ENCODE data around the gene NOS1AP.

NOS1AP gene

GRCh38 chr1:162067466-162067865, 2.0 kb upstream of the NOS1AP start:
- Histone ChIP-seq H2BK5ac (ENCODE audit: low read length) (no peak overlapping the region), H3K79me2 (ENCODE audit: control insufficient read depth, insufficient read depth, low read length) (peaks cover 11% of the 10 kb centered on the region), H4K8ac (ENCODE audit: low read depth, low read length) (no peak overlapping the region), H2BK15ac (replicated peaks; ENCODE audit: low read depth) (peak overlapping the region; percentile 39), H3K27ac (ENCODE audit: low read depth, low read length) (no peak overlapping the region), H3K4me3 (ENCODE audit: low read length) (no peak overlapping the region), H3K18ac (ENCODE audit: low read length) (no peak overlapping the region), H3K4me1 (ENCODE audit: control insufficient read depth, low read depth, low read length) (peaks cover 6% of the 10 kb centered on the region), H3K4ac (ENCODE audit: low read depth, low read length) (no peak overlapping the region), H3K27me3 (ENCODE audit: insufficient read depth, low read length, poor library complexity) (no peaks in the 10 kb centered on the region), H3K9ac (ENCODE audit: low read length) (no peak overlapping the region), H3K4me2 (ENCODE audit: low read length) (no peak overlapping the region), H3K36me3 (ENCODE audit: control insufficient read depth, insufficient read depth, low read length) (no peaks in the 10 kb centered on the region), H2AK5ac (ENCODE audit: low read length) (no peak overlapping the region), H3K23ac (ENCODE audit: low read length) (no peak overlapping the region), H2BK120ac (ENCODE audit: low read depth, low read length) (no peak overlapping the region), H3K79me1 (ENCODE audit: low read length) (peaks cover 2% of the 10 kb centered on the region), H4K5ac (ENCODE audit: low read length) (no peak overlapping the region), H3K56ac (ENCODE audit: low read length) (no peak overlapping the region)
- no CpG with 5 or more reads among the region's 1 CpG for WGBS (ENCODE audit: extremely low coverage, insufficient coverage, low lambda C conversion rate)
- no peak for DNase-seq

- Histone ChIP-seq H3K4me2 (ENCODE audit: low read length) (no peak overlapping the region), H3K23ac (ENCODE audit: low read length) (no peak overlapping the region), H3K4ac (ENCODE audit: low read depth, low read length) (no peak overlapping the region), H3K79me1 (ENCODE audit: low read length) (peaks cover 2% of the 10 kb centered on the region), H3K79me2 (ENCODE audit: control insufficient read depth, insufficient read depth, low read length) (peaks cover 18% of the 10 kb centered on the region), H2BK5ac (ENCODE audit: low read length) (no peak overlapping the region), H3K4me3 (ENCODE audit: low read length) (no peak overlapping the region), H2AK5ac (ENCODE audit: low read length) (no peak overlapping the region), H4K5ac (ENCODE audit: low read length) (no peak overlapping the region), H3K36me3 (ENCODE audit: control insufficient read depth, insufficient read depth, low read length) (no peaks in the 10 kb centered on the region), H3K9ac (ENCODE audit: low read length) (no peak overlapping the region), H2BK15ac (replicated peaks; ENCODE audit: low read depth) (no peak overlapping the region), H3K18ac (ENCODE audit: low read length) (no peak overlapping the region), H3K56ac (ENCODE audit: low read length) (no peak overlapping the region), H3K27me3 (ENCODE audit: insufficient read depth, low read length, poor library complexity) (no peaks in the 10 kb centered on the region), H4K8ac (ENCODE audit: low read depth, low read length) (no peak overlapping the region), H3K27ac (ENCODE audit: low read depth, low read length) (no peak overlapping the region), H3K4me1 (ENCODE audit: control insufficient read depth, low read depth, low read length) (peaks cover 6% of the 10 kb centered on the region), H2BK120ac (ENCODE audit: low read depth, low read length) (no peak overlapping the region)
- no CpG with 5 or more reads among the region's 4 CpGs for WGBS (ENCODE audit: extremely low coverage, insufficient coverage, low lambda C conversion rate)
- DNase-seq, result no peak
These were observed 1.2 kb upstream of the NOS1AP start for GRCh38 chr1:162068301-162068700.

- H2BK120ac ChIP-seq (ENCODE audit: low read depth, low read length), result no peak overlapping the region
- peak overlapping the region; percentile 79 for H3K4me2 ChIP-seq (ENCODE audit: low read length)
- H3K27ac ChIP-seq (ENCODE audit: low read depth, low read length), result peak overlapping the region; percentile 36
- no peak overlapping the region for H4K5ac ChIP-seq (ENCODE audit: low read length)
- peak overlapping the region; percentile 81 for H3K23ac ChIP-seq (ENCODE audit: low read length)
- H3K4me3 ChIP-seq (ENCODE audit: low read length), result peak overlapping the region; percentile 65
- H3K9ac ChIP-seq (ENCODE audit: low read length), result peak overlapping the region; percentile 63
- peaks cover 6% of the 10 kb centered on the region for H3K4me1 ChIP-seq (ENCODE audit: control insufficient read depth, low read depth, low read length)
- H3K36me3 ChIP-seq (ENCODE audit: control insufficient read depth, insufficient read depth, low read length), result no peaks in the 10 kb centered on the region
- WGBS (ENCODE audit: extremely low coverage, insufficient coverage, low lambda C conversion rate), result no CpG with 5 or more reads among the region's 29 CpGs
- no peak overlapping the region for H2BK15ac ChIP-seq (replicated peaks; ENCODE audit: low read depth)
- peak overlapping the region; percentile 13 for H3K18ac ChIP-seq (ENCODE audit: low read length)
- peaks cover 5% of the 10 kb centered on the region for H3K79me1 ChIP-seq (ENCODE audit: low read length)
- H2BK5ac ChIP-seq (ENCODE audit: low read length), result no peak overlapping the region
- peaks cover 27% of the 10 kb centered on the region for H3K79me2 ChIP-seq (ENCODE audit: control insufficient read depth, insufficient read depth, low read length)
- no peak overlapping the region for H4K8ac ChIP-seq (ENCODE audit: low read depth, low read length)
- no peak overlapping the region for H2AK5ac ChIP-seq (ENCODE audit: low read length)
- peak overlapping the region; percentile 90 for H3K56ac ChIP-seq (ENCODE audit: low read length)
- no peak overlapping the region for H3K4ac ChIP-seq (ENCODE audit: low read depth, low read length)
- H3K27me3 ChIP-seq (ENCODE audit: insufficient read depth, low read length, poor library complexity), result no peaks in the 10 kb centered on the region
- DNase-seq, result peak; percentile 83
These were observed 730 bp downstream of the NOS1AP start for GRCh38 chr1:162070094-162070748.

- Histone ChIP-seq H3K27ac (ENCODE audit: low read depth, low read length) (peak overlapping the region; percentile 9), H3K23ac (ENCODE audit: low read length) (no peak overlapping the region), H3K27me3 (ENCODE audit: insufficient read depth, low read length, poor library complexity) (no peaks in the 10 kb centered on the region), H4K5ac (ENCODE audit: low read length) (no peak overlapping the region), H3K4me2 (ENCODE audit: low read length) (peak overlapping the region; percentile 79), H3K79me2 (ENCODE audit: control insufficient read depth, insufficient read depth, low read length) (peaks cover 30% of the 10 kb centered on the region), H3K56ac (ENCODE audit: low read length) (no peak overlapping the region), H3K36me3 (ENCODE audit: control insufficient read depth, insufficient read depth, low read length) (no peaks in the 10 kb centered on the region), H4K8ac (ENCODE audit: low read depth, low read length) (no peak overlapping the region), H2AK5ac (ENCODE audit: low read length) (peak overlapping the region; percentile 18), H3K4me3 (ENCODE audit: low read length) (peak overlapping the region; percentile 65), H3K4ac (ENCODE audit: low read depth, low read length) (no peak overlapping the region), H3K79me1 (ENCODE audit: low read length) (peaks cover 6% of the 10 kb centered on the region), H3K4me1 (ENCODE audit: control insufficient read depth, low read depth, low read length) (peaks cover 6% of the 10 kb centered on the region), H2BK5ac (ENCODE audit: low read length) (no peak overlapping the region), H2BK120ac (ENCODE audit: low read depth, low read length) (no peak overlapping the region), H3K18ac (ENCODE audit: low read length) (no peak overlapping the region), H2BK15ac (replicated peaks; ENCODE audit: low read depth) (no peak overlapping the region), H3K9ac (ENCODE audit: low read length) (peak overlapping the region; percentile 63)
- no CpG with 5 or more reads among the region's 7 CpGs for WGBS (ENCODE audit: extremely low coverage, insufficient coverage, low lambda C conversion rate)
- peak; percentile 78 for DNase-seq
These were observed 1.3 kb downstream of the NOS1AP start for GRCh38 chr1:162070825-162071224.

GRCh38 chr1:162072740-162073139, 3.2 kb downstream of the NOS1AP start:
- Histone ChIP-seq H3K4me3 (ENCODE audit: low read length) (no peak overlapping the region), H3K36me3 (ENCODE audit: control insufficient read depth, insufficient read depth, low read length) (no peaks in the 10 kb centered on the region), H3K79me1 (ENCODE audit: low read length) (peaks cover 9% of the 10 kb centered on the region), H3K79me2 (ENCODE audit: control insufficient read depth, insufficient read depth, low read length) (peaks cover 35% of the 10 kb centered on the region), H3K27me3 (ENCODE audit: insufficient read depth, low read length, poor library complexity) (no peaks in the 10 kb centered on the region), H2BK120ac (ENCODE audit: low read depth, low read length) (no peak overlapping the region), H3K9ac (ENCODE audit: low read length) (no peak overlapping the region), H4K8ac (ENCODE audit: low read depth, low read length) (no peak overlapping the region), H3K23ac (ENCODE audit: low read length) (no peak overlapping the region), H3K4me1 (ENCODE audit: control insufficient read depth, low read depth, low read length) (peaks cover 6% of the 10 kb centered on the region), H3K27ac (ENCODE audit: low read depth, low read length) (no peak overlapping the region), H4K5ac (ENCODE audit: low read length) (no peak overlapping the region), H2AK5ac (ENCODE audit: low read length) (no peak overlapping the region), H3K4ac (ENCODE audit: low read depth, low read length) (no peak overlapping the region), H2BK15ac (replicated peaks; ENCODE audit: low read depth) (no peak overlapping the region), H3K56ac (ENCODE audit: low read length) (no peak overlapping the region), H2BK5ac (ENCODE audit: low read length) (no peak overlapping the region), H3K4me2 (ENCODE audit: low read length) (no peak overlapping the region), H3K18ac (ENCODE audit: low read length) (no peak overlapping the region)
- WGBS (ENCODE audit: extremely low coverage, insufficient coverage, low lambda C conversion rate), result no CpG with 5 or more reads among the region's 3 CpGs
- DNase-seq, result no peak
